Measurements from ENCODE around the gene SUSD1.

DNA sequence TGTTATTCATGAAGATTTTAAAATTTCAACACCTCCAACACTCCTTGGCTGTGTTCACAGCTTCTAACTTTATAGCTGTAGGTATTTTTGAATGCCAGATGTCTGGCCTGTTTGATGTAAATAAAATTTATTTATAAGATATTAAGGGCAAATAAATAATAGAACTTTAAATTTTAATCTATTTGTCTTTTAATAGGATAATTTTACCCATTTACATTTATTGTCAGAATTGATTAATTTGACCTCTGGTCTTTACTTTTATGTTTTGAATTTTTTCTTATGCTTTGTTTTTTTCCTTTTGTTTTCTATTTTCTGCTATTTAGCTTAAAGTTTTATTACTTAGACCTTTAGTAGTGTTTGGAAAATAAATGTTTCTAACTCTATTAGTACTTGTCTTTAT is 183.9 kb downstream of the SUSD1 start:
- TF ChIP-seq, protein P1, sequence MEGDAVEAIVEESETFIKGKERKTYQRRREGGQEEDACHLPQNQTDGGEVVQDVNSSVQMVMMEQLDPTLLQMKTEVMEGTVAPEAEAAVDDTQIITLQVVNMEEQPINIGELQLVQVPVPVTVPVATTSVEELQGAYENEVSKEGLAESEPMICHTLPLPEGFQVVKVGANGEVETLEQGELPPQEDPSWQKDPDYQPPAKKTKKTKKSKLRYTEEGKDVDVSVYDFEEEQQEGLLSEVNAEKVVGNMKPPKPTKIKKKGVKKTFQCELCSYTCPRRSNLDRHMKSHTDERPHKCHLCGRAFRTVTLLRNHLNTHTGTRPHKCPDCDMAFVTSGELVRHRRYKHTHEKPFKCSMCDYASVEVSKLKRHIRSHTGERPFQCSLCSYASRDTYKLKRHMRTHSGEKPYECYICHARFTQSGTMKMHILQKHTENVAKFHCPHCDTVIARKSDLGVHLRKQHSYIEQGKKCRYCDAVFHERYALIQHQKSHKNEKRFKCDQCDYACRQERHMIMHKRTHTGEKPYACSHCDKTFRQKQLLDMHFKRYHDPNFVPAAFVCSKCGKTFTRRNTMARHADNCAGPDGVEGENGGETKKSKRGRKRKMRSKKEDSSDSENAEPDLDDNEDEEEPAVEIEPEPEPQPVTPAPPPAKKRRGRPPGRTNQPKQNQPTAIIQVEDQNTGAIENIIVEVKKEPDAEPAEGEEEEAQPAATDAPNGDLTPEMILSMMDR (IDR thresholded peaks at IDR 0.05 in 2 of 3, conservative IDR thresholded peaks at IDR 0.05 in 1 of 3; ENCODE audit: borderline replicate concordance in 1 of 3, insufficient read depth in 1 of 3, low read depth in 2 of 3, low read length in 2 of 3) = no peak
- no peak for TF ChIP-seq EZH2phosphoT487 (IDR thresholded peaks at IDR 0.05; ENCODE audit: borderline replicate concordance)
- TF ChIP-seq SP1 (IDR thresholded peaks at IDR 0.05; ENCODE audit: low read depth) = no peak
- TF ChIP-seq SIN3A (IDR thresholded peaks at IDR 0.05; ENCODE audit: low read depth) = no peak
- TF ChIP-seq EZH2 (IDR thresholded peaks at IDR 0.05) = no peak
- no peak for TF ChIP-seq ZNF274 (IDR thresholded peaks at IDR 0.05; ENCODE audit: low read depth, low read length)
- no peak for TF ChIP-seq SRF (IDR thresholded peaks at IDR 0.05; ENCODE audit: low read depth)
- TF ChIP-seq, protein P2, sequence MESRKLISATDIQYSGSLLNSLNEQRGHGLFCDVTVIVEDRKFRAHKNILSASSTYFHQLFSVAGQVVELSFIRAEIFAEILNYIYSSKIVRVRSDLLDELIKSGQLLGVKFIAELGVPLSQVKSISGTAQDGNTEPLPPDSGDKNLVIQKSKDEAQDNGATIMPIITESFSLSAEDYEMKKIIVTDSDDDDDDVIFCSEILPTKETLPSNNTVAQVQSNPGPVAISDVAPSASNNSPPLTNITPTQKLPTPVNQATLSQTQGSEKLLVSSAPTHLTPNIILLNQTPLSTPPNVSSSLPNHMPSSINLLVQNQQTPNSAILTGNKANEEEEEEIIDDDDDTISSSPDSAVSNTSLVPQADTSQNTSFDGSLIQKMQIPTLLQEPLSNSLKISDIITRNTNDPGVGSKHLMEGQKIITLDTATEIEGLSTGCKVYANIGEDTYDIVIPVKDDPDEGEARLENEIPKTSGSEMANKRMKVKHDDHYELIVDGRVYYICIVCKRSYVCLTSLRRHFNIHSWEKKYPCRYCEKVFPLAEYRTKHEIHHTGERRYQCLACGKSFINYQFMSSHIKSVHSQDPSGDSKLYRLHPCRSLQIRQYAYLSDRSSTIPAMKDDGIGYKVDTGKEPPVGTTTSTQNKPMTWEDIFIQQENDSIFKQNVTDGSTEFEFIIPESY (IDR thresholded peaks at IDR 0.05; ENCODE audit: extremely low read depth, insufficient replicate concordance, low read length) = no peak
- TF ChIP-seq POLR2A (IDR thresholded peaks at IDR 0.05; ENCODE audit: borderline replicate concordance, extremely low read depth, insufficient read depth, insufficient read length) = no peak

All from HCT116 (cell line).